Lower leg skin (tissue), 4 donors: ENCODE data around the gene CRTC1. TPM values are rescaled to one million over a fixed set of nuclear protein-coding genes. Genes with fewer than 3 reads are reported as not detected.

Source experiments
- DNase-seq, 2 donors: peaks; one replicate each; pipeline ENCODE4 v3.0.0-alpha.2; 2019; ENCODE audit warnings: low spot score in 2 of 2
- H3K4me3 ChIP-seq: fragments of 200-600 bp; sonication (generic); 2 replicates; pipeline ENCODE4 v1.5.1; 2017; ENCODE audit warnings: mild to moderate bottlenecking, low read depth; ENCODE audit not compliant: poor library complexity, severe bottlenecking
- POLR2A ChIP-seq, 2 donors: fragments of 450-650 bp; IDR thresholded peaks; one replicate each; pipeline ENCODE4 v1.6.1; 2016 to 2017; ENCODE audit warnings: antibody characterized with exemption in 2 of 2, mild to moderate bottlenecking in 1 of 2, moderate library complexity in 1 of 2
- WGBS, 2 donors: methylation state at CpG; one replicate each; pipeline ENCODE4 v1.1.5; 2018; 5-methylcytosine and 5-hydroxymethylcytosine counted together
- intact Hi-C: fragments of 100-400 bp; cut with DNase I; formaldehyde crosslinking; loops from one replicate; pipeline ENCODE4 v1.15.0; 2023; ENCODE audit warnings: low total_unique reads
- total RNA-seq, 4 donors: library from RNA; depleted of rRNA; stranded (reverse); fragments of >200 nt; gene quantifications; one replicate each; pipeline ENCODE4 v1.1.0, GENCODE V29; 2016
- TF ChIP-seq, protein P1 (sequence below), 3 donors: fragments of 450-650 bp; IDR thresholded peaks; one replicate each; pipeline ENCODE4 v1.5.1; 2016; ENCODE audit warnings: antibody characterized with exemption in 3 of 3, mild to moderate bottlenecking in 3 of 3, moderate library complexity in 2 of 3

CRTC1 gene
- total RNA-seq, 4 donors from 2014 or later, result 2.1 to 5.5 (median 4.2) TPM

DNA sequence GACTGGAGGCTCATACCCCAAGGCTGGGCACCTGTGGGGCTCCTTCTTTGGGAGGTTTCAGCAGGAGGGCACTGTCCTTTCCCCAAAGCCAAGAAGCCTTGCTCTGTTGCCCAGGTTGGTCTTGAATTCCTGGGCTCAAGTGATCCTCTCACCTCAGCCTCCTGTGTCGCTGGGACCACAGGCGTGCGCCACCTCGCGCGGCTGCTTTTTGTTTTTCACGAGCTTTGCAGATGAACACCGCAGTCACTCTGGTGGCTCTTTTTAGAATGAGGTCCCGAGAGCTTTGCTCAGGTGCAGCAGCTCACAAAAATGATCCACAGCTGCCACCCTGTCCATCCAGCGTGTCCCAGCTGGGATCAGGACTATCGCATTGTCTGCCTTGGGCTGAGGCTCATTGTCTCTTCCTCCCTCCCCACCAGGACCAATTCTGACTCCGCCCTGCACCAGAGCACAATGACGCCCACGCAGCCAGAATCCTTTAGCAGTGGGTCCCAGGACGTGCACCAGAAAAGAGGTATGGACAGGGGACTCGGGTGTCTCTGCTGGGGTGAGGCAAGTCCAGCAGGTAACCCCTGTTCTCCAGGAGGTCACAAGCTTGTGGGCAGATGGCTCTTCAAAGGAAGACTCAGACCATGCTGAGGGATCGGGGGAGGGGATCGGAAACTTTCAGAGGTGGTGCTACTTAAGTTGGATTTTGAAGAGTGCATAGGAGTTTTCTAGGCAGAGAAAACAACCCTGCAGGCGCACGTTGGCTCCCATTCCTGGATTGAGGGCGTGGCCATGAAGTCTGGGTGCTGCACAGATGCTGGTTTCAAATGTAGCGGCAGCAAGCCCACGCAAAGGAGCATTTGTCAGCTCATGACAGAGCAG is 66.1 kb downstream of the CRTC1 start:
- TF ChIP-seq POLR2A (IDR thresholded peaks at IDR 0.05), result no peak
- TF ChIP-seq, protein P1, sequence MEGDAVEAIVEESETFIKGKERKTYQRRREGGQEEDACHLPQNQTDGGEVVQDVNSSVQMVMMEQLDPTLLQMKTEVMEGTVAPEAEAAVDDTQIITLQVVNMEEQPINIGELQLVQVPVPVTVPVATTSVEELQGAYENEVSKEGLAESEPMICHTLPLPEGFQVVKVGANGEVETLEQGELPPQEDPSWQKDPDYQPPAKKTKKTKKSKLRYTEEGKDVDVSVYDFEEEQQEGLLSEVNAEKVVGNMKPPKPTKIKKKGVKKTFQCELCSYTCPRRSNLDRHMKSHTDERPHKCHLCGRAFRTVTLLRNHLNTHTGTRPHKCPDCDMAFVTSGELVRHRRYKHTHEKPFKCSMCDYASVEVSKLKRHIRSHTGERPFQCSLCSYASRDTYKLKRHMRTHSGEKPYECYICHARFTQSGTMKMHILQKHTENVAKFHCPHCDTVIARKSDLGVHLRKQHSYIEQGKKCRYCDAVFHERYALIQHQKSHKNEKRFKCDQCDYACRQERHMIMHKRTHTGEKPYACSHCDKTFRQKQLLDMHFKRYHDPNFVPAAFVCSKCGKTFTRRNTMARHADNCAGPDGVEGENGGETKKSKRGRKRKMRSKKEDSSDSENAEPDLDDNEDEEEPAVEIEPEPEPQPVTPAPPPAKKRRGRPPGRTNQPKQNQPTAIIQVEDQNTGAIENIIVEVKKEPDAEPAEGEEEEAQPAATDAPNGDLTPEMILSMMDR (IDR thresholded peaks at IDR 0.05), result no peak
- 92 to 94% methylated on average over 23 of the region's 23 CpGs for WGBS, 2 donors
- DNase-seq, result no peak
- no peak overlapping the region for H3K4me3 ChIP-seq
- intact Hi-C loops, result no loop called here

DNA sequence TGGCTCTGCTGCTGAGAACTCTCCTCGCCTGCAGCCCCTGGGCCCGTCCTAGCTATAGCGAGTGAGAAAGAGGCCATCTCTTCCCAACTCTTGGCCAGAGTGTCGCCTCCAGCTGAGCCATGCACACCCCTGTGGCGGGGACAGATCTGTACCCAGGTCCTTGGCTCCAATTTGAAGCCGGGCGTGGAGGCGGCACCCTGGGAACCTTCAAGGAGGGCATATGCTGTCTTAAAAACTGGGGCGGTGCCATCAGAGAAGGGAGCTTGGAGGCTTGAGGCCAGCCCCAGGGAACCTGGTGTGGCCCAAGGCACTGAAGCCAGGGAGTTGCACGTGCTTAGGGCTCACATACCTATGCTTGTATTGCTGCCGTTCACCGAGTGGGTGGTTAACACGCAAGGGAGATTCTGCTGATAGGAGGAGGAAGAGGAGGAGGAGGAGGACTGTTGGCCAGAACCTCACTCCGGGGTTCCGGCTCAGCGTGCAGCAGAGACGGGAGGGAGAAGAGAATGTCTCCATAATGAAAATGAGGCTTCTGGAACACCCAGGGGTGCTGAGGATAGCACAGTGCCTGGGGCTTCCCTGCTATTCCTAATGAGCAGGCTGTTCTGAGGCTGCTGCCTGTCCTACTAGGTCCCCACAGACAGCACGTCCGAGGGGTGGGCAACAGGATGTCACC is 67.0 kb downstream of the CRTC1 start:
- TF ChIP-seq POLR2A (IDR thresholded peaks at IDR 0.05), result no peak
- TF ChIP-seq, protein P1 (IDR thresholded peaks at IDR 0.05), result no peak

DNA sequence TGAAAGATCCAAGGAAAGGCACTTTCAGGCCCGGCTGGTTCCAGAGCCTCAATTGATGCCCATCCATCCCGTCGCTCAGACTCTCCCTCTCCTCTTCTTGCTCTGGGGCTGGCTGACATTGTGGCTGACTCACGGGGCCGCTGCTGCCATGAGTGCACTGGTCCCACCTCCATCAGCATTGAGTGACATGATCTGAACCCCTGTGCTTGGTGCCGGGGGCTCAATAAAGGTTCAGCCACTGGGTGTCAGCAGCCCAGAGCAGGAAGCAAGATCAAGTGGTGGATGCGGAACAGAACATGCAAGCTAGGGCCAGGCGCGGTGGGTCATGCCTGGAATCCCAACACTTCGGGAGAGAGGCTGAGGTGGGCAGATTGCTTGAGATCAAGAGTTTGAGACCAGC is 68.1 kb downstream of the CRTC1 start:
- no peak overlapping the region for H3K4me3 ChIP-seq
- 91 to 97% methylated on average over 10 of the region's 10 CpGs for WGBS, 2 donors
- TF ChIP-seq, protein P1 (IDR thresholded peaks at IDR 0.05), result no peak
- TF ChIP-seq POLR2A (IDR thresholded peaks at IDR 0.05), result no peak
- intact Hi-C loops, result no loop called here
- DNase-seq, result no peak

More for the DNA sequence above, 67.0 kb downstream of the CRTC1 start:
- no peak for DNase-seq
- intact Hi-C loops, result no loop called here
- H3K4me3 ChIP-seq, result no peak overlapping the region
- 66 to 73% methylated on average over 18 to 19 of the region's 19 CpGs for WGBS, 2 donors

DNA sequence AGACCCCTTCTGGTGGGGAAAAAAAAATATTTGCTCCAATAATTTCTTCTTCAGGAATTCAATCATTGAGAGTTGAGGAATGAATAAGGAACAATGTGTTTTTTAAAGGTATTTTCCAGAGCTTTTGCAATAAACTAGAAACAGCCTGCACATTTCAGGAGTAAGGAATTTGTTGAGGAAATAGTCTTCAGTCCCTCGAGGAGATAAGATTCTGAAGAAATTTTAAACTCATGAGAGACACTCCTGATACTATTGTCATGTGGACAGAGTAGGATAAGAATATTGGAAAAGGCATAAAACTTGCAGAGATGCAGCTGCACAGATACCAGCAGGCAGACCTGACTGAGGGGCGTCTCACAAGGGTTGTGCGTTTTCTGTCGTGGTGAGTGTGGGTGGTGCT is 71.0 kb downstream of the CRTC1 start:
- H3K4me3 ChIP-seq, result no peak overlapping the region
- WGBS, 2 donors, result 80 to 85% methylated on average over 4 of the region's 4 CpGs
- intact Hi-C loops, result no loop called here
- DNase-seq, result no peak
- TF ChIP-seq, protein P1 (IDR thresholded peaks at IDR 0.05), result no peak
- TF ChIP-seq POLR2A (IDR thresholded peaks at IDR 0.05), result no peak

DNA sequence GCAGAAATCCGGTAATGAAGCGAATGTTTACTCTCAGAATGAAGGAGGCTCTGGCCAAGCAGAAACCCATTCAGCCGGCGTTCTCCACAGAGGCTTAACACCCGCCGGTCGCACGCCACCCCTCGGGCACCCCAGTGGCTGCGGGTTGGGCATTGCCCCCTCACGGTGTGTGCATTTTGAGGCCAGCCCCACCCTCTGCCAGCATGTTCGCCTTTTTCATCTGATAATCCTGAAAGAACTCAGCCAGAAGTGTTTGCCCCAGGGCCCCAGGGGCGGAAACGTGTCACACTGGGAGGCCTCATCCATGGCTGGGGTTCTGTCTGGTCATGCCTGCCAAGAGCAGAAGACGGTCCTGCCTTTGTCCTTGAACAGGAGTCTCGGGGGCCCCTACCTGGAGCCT is 73.4 kb downstream of the CRTC1 start:
- 56 to 70% methylated on average over 16 of the region's 16 CpGs for WGBS, 2 donors
- H3K4me3 ChIP-seq, result no peak overlapping the region
- intact Hi-C loops, result no loop called here
- TF ChIP-seq, protein P1 (IDR thresholded peaks at IDR 0.05), result no peak
- no peak for TF ChIP-seq POLR2A (IDR thresholded peaks at IDR 0.05)
- no peak for DNase-seq
